Measurements from ENCODE around the gene NAPEPLD. TPM values are rescaled to one million over a fixed set of nuclear protein-coding genes. Genes with fewer than 3 reads are reported as not detected.

NAPEPLD gene
- total RNA-seq, 4 donors from 2014 or later: 51.9 to 179 (median 81.8) TPM

DNA sequence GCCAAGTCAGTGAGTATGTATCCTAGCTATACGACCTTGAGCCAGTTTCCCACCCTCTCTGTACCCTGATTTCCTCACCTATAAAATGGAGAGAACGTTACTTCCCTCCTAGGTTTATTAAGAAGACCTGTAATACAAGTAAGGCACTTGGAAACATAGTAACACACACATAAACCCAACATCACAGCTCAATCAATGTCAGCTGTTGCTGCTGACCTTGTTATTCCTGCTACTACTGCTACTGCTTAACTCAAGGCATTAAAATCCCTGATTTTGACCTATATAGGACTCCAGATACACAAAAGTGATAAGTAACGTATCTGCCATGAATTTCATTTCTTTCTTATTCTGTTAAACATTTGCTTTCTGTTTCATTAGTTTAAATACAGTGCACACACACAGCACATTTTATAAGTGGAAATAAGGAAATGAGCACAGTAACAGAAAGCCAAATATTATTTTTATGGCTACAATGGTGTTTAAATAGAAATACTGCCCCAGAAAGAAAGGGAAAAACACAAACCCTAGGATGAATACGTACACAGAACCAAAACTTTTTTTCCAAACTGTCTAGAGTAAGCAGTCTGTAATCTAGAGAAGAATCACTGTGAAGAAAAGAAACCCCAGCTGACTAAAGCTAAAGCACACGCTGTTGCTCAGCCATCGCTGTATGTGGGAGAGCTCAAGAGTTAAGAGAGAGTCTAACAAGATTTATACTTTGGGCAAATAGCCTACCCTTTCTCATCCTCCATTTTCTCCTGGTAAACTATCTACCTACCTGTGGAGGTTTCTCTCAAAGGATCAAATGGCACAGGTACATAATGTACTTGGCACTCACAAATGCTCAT lies 19.0 kb downstream of the NAPEPLD start:
- TF ChIP-seq EP300 (IDR thresholded peaks at IDR 0.05; ENCODE audit: low read depth) (no peak), POLR2AphosphoS5 (IDR thresholded peaks at IDR 0.05) (no peak), POLR2A (IDR thresholded peaks at IDR 0.05) (no peak)
- TF ChIP-seq, protein P1, sequence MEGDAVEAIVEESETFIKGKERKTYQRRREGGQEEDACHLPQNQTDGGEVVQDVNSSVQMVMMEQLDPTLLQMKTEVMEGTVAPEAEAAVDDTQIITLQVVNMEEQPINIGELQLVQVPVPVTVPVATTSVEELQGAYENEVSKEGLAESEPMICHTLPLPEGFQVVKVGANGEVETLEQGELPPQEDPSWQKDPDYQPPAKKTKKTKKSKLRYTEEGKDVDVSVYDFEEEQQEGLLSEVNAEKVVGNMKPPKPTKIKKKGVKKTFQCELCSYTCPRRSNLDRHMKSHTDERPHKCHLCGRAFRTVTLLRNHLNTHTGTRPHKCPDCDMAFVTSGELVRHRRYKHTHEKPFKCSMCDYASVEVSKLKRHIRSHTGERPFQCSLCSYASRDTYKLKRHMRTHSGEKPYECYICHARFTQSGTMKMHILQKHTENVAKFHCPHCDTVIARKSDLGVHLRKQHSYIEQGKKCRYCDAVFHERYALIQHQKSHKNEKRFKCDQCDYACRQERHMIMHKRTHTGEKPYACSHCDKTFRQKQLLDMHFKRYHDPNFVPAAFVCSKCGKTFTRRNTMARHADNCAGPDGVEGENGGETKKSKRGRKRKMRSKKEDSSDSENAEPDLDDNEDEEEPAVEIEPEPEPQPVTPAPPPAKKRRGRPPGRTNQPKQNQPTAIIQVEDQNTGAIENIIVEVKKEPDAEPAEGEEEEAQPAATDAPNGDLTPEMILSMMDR (IDR thresholded peaks at IDR 0.05): no peak
- H3K4me3 ChIP-seq: peak overlapping the region in 1 of 4 donors; percentile 2
- H3K36me3 ChIP-seq: peaks cover 0 to 13% (median 0%) of the 10 kb centered on the region in 4 donors
- intact Hi-C loops (cut with DNase I; ENCODE audit: low total_unique reads) (no loop called here), in situ Hi-C loops (cut with MboI; ENCODE audit: low pct_ligation_motif_present in 1 of 4, low pct_unique_long_range_greater_than_20kb in 1 of 4, low sequenced_read_pairs in 3 of 4) (no loop called here)
- 32 to 40% methylated on average over 5 to 6 of the region's 6 CpGs for WGBS, 2 donors (ENCODE audit: low coverage in 1 of 2)
- no peak for DNase-seq
- H3K9me3 ChIP-seq: no peaks in the 10 kb centered on the region
- peak overlapping the region; percentile 47 to 77 (median 64) for H3K27ac ChIP-seq
- no peaks in the 10 kb centered on the region for H3K27me3 ChIP-seq
- peaks cover 5 to 50% (median 22%) of the 10 kb centered on the region in 4 donors for H3K4me1 ChIP-seq

DNA sequence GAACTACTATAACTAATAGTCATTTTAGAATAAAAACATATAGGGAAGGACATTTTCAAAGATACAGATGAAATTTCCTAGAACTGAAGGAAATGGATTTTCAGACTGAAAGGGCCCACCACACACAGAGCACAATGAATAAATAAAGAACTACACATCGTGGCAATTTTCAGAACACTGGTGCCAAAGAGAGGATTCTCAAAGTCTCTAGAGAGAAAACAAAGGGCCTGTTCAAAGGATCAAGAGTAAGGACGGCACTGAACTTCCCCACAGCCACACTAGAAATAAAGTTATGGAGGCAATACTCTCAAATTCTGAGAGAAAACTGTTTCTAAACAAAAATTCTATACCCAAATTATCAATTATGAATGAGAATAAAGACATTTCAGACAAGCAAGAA lies 21.9 kb downstream of the NAPEPLD start:
- 76 to 82% methylated on average over 2 of the region's 2 CpGs for WGBS, 2 donors (ENCODE audit: low coverage in 1 of 2)
- TF ChIP-seq, protein P1 (IDR thresholded peaks at IDR 0.05): no peak
- TF ChIP-seq POLR2AphosphoS5 (IDR thresholded peaks at IDR 0.05) (no peak), EP300 (IDR thresholded peaks at IDR 0.05; ENCODE audit: low read depth) (no peak), POLR2A (IDR thresholded peaks at IDR 0.05) (no peak)
- in situ Hi-C loops (cut with MboI; ENCODE audit: low pct_ligation_motif_present in 1 of 4, low pct_unique_long_range_greater_than_20kb in 1 of 4, low sequenced_read_pairs in 3 of 4): no loop called here

DNA sequence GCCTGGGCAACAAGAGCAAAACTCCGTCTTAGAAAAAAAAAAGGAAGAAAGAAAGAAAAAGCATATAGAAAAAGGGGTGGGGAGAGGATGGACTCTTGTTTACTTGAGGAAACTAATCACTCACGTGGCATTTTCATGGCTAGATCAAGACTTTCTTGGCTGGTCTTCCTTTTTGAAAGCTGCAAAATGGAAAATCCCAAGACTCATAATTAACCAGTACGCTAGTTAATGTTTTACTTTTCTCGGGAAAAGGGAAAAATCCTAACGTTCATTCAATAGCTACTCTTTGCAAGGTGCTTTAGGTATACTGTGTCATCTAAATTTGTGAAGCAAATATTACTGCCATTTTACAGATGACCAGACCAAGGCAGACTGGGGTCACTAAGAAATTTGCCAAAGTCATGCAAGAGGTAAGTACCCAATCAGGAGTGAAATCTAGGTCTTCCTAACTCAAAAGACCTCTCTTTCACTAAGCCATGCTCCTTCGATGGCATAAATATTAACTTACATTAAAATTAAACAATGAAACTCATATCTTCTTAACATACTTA lies 24.4 kb downstream of the NAPEPLD start:
- H3K4me1 ChIP-seq: peaks cover 4 to 61% (median 23%) of the 10 kb centered on the region in 4 donors
- 51 to 56% methylated on average over 5 to 6 of the region's 6 CpGs for WGBS, 2 donors (ENCODE audit: low coverage in 1 of 2)
- in situ Hi-C loops (cut with MboI; ENCODE audit: low pct_ligation_motif_present in 1 of 4, low pct_unique_long_range_greater_than_20kb in 1 of 4, low sequenced_read_pairs in 3 of 4) (no loop called here), intact Hi-C loops (cut with DNase I; ENCODE audit: low total_unique reads) (no loop called here)
- peak overlapping the region in 3 of 4 donors; percentile 36 to 71 (median 39) for H3K27ac ChIP-seq
- TF ChIP-seq EP300 (IDR thresholded peaks at IDR 0.05; ENCODE audit: low read depth): no peak
- TF ChIP-seq POLR2AphosphoS5 (IDR thresholded peaks at IDR 0.05): no peak
- TF ChIP-seq, protein P1 (IDR thresholded peaks at IDR 0.05): no peak
- no peak for TF ChIP-seq POLR2A (IDR thresholded peaks at IDR 0.05)
- no peaks in the 10 kb centered on the region for H3K27me3 ChIP-seq
- H3K4me3 ChIP-seq: no peak overlapping the region
- no peak for DNase-seq
- no peaks in the 10 kb centered on the region for H3K9me3 ChIP-seq
- peaks cover 0 to 18% (median under 1%) of the 10 kb centered on the region in 4 donors for H3K36me3 ChIP-seq

More for the DNA sequence above, 21.9 kb downstream of the NAPEPLD start:
- Histone ChIP-seq H3K4me3 (no peak overlapping the region), H3K27ac (no peak overlapping the region), H3K9me3 (no peaks in the 10 kb centered on the region), H3K4me1 (peaks cover 5 to 69% (median 31%) of the 10 kb centered on the region in 4 donors), H3K27me3 (no peaks in the 10 kb centered on the region), H3K36me3 (peaks cover 0 to 13% (median 0%) of the 10 kb centered on the region in 4 donors)
- DNase-seq: no peak
- intact Hi-C loops (cut with DNase I; ENCODE audit: low total_unique reads): no loop called here

DNA sequence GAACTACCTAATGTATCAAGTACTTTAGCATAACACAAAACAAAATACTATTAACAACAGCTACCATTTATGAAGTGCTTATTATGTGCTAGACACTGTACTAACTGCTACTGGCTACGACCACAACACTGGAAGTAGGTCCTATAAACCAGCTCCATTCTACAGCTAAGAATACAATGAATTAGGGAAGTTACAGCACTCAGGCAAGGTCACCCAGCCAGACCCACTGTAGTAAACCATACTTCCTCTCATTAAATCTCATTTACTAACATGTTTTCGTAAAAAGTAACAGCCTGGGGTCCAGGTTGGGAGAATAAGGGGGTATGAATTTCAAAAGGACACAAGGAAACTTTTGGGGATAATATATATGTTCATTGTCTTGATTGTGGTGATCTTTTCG lies 25.4 kb downstream of the NAPEPLD start:
- WGBS, 2 donors (ENCODE audit: low coverage in 1 of 2): 49 to 51% methylated on average over 2 to 3 of the region's 3 CpGs
- intact Hi-C loops (cut with DNase I; ENCODE audit: low total_unique reads) (no loop called here), in situ Hi-C loops (cut with MboI; ENCODE audit: low pct_ligation_motif_present in 1 of 4, low pct_unique_long_range_greater_than_20kb in 1 of 4, low sequenced_read_pairs in 3 of 4) (no loop called here)
- DNase-seq: no peak
- Histone ChIP-seq H3K27ac (peak overlapping the region in 2 of 4 donors; percentile 39 to 71), H3K4me3 (no peak overlapping the region), H3K9me3 (no peaks in the 10 kb centered on the region), H3K27me3 (no peaks in the 10 kb centered on the region), H3K36me3 (peaks cover 0 to 19% (median 2%) of the 10 kb centered on the region in 4 donors), H3K4me1 (peaks cover 0 to 52% (median 22%) of the 10 kb centered on the region in 4 donors)
- no peak for TF ChIP-seq POLR2A (IDR thresholded peaks at IDR 0.05)
- TF ChIP-seq, protein P1 (IDR thresholded peaks at IDR 0.05): no peak
- TF ChIP-seq POLR2AphosphoS5 (IDR thresholded peaks at IDR 0.05): no peak
- no peak for TF ChIP-seq EP300 (IDR thresholded peaks at IDR 0.05; ENCODE audit: low read depth)
